KMS-11 (cell line): ENCODE data around the gene PRKG1.

ENCODE experiments used
- H2AFZ ChIP-seq: fragments of 200-600 bp; sonication (generic); 2 replicates; pipeline ENCODE4 v1.6.1; 2016; ENCODE audit warnings: antibody characterized with exemption, mixed run types, low read depth
- H3K27ac ChIP-seq: fragments of 200-600 bp; sonication (generic); 2 replicates; pipeline ENCODE4 v1.6.1; 2016; ENCODE audit warnings: mild to moderate bottlenecking, mixed run types
- H3K27me3 ChIP-seq: fragments of 200-600 bp; sonication (generic); 2 replicates; pipeline ENCODE4 v1.6.1; 2017; ENCODE audit warnings: mild to moderate bottlenecking, low read depth, mixed run types, moderate library complexity; ENCODE audit not compliant: insufficient read depth
- H3K36me3 ChIP-seq: fragments of 200-600 bp; sonication (generic); 2 replicates; pipeline ENCODE4 v1.6.1; 2017; ENCODE audit warnings: mild to moderate bottlenecking, mixed run types; ENCODE audit not compliant: insufficient read depth
- H3K4me1 ChIP-seq: fragments of 200-600 bp; sonication (generic); 2 replicates; pipeline ENCODE4 v1.6.1; 2016; ENCODE audit warnings: mild to moderate bottlenecking, low read depth, mixed run types; ENCODE audit not compliant: poor library complexity, severe bottlenecking
- H3K4me2 ChIP-seq: fragments of 200-600 bp; sonication (generic); 2 replicates; pipeline ENCODE4 v1.7.0; 2016; ENCODE audit warnings: mild to moderate bottlenecking, mixed run types
- H3K4me3 ChIP-seq: fragments of 200-600 bp; sonication (generic); IDR thresholded peaks from 2 replicates; pipeline ENCODE4 v1.6.1; 2017; ENCODE audit warnings: low read depth, low read length, mixed read lengths; ENCODE audit not compliant: insufficient read depth
- H3K79me2 ChIP-seq: fragments of 200-600 bp; sonication (generic); 2 replicates; pipeline ENCODE4 v1.6.1; 2016; ENCODE audit warnings: low read depth, mixed run types; ENCODE audit not compliant: insufficient read depth
- H3K9ac ChIP-seq: fragments of 200-600 bp; sonication (generic); 2 replicates; pipeline ENCODE4 v1.6.1; 2016; ENCODE audit warnings: mild to moderate bottlenecking, mixed run types
- H4K20me1 ChIP-seq: fragments of 200-600 bp; sonication (generic); 2 replicates; pipeline ENCODE4 v1.6.1; 2016; ENCODE audit warnings: mild to moderate bottlenecking, mixed run types; ENCODE audit not compliant: insufficient read depth
- CTCF ChIP-seq: fragments of 200-600 bp; sonication (generic); conservative IDR thresholded peaks from 2 replicates; pipeline ENCODE4 v1.6.1; 2017; ENCODE audit warnings: low read depth, mild to moderate bottlenecking, antibody characterized with exemption, low read length, moderate library complexity, mixed read lengths

The PRKG1 gene

GRCh38 chr10:51300617-51301304 is 226.5 kb downstream of the PRKG1 start:
- Histone ChIP-seq H3K36me3 (no peaks in the 10 kb centered on the region), H3K4me1 (no peaks in the 10 kb centered on the region), H4K20me1 (no peaks in the 10 kb centered on the region), H3K27me3 (no peaks in the 10 kb centered on the region), H2AFZ (no peak overlapping the region), H3K27ac (no peak overlapping the region), H3K4me2 (no peak overlapping the region), H3K9ac (no peak overlapping the region), H3K4me3 (no peak overlapping the region), H3K79me2 (no peaks in the 10 kb centered on the region)
- TF ChIP-seq CTCF = no peak

GRCh38 chr10:51301644-51302043 is 227.4 kb downstream of the PRKG1 start:
- Histone ChIP-seq H3K79me2 (no peaks in the 10 kb centered on the region), H2AFZ (no peak overlapping the region), H3K27me3 (no peaks in the 10 kb centered on the region), H3K9ac (no peak overlapping the region), H3K4me1 (no peaks in the 10 kb centered on the region), H3K4me2 (no peak overlapping the region), H4K20me1 (no peaks in the 10 kb centered on the region), H3K27ac (no peak overlapping the region), H3K36me3 (no peaks in the 10 kb centered on the region), H3K4me3 (no peak overlapping the region)
- TF ChIP-seq CTCF = no peak

- H3K4me3 ChIP-seq = no peak overlapping the region
- H3K27me3 ChIP-seq = no peaks in the 10 kb centered on the region
- H3K27ac ChIP-seq = no peak overlapping the region
- no peaks in the 10 kb centered on the region for H3K36me3 ChIP-seq
- no peak overlapping the region for H2AFZ ChIP-seq
- no peak overlapping the region for H3K9ac ChIP-seq
- no peaks in the 10 kb centered on the region for H3K79me2 ChIP-seq
- no peak overlapping the region for H3K4me2 ChIP-seq
- no peaks in the 10 kb centered on the region for H4K20me1 ChIP-seq
- TF ChIP-seq CTCF = no peak
- no peaks in the 10 kb centered on the region for H3K4me1 ChIP-seq
Measured at GRCh38 chr10:51302316-51302715, 228.0 kb downstream of the PRKG1 start.

DNA sequence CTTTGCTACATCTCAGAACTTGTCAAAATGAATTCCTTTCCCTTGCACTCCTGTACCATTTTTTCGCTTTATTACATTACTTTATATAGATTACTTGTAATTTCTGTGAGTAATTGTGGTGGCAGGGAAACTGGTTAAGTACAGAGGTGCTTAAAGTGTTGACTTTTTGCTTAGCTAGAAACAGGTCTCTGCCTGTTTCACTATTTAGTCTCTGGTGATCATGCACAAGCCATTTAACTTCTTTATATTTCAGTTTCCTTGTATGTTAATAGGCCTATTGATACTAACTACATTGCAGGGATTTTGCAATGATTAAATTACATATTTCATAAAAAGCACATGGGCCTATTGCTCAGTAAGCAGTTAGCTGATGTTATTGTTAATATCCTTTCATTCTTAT is 233.8 kb downstream of the PRKG1 start:
- no peak overlapping the region for H3K4me2 ChIP-seq
- no peaks in the 10 kb centered on the region for H3K4me1 ChIP-seq
- no peak overlapping the region for H2AFZ ChIP-seq
- no peaks in the 10 kb centered on the region for H4K20me1 ChIP-seq
- H3K27me3 ChIP-seq = no peaks in the 10 kb centered on the region
- H3K27ac ChIP-seq = no peak overlapping the region
- H3K9ac ChIP-seq = no peak overlapping the region
- H3K79me2 ChIP-seq = no peaks in the 10 kb centered on the region
- H3K36me3 ChIP-seq = no peaks in the 10 kb centered on the region
- TF ChIP-seq CTCF = no peak
- no peak overlapping the region for H3K4me3 ChIP-seq
